Spleen (tissue), 7 donors: Measurements from ENCODE around the gene HS6ST2.

Experiments
- CTCF ChIP-seq, 11 experiments: fragments of 200-600 bp in 7 of 11; fragments of 450-650 bp in 4 of 11; sonication (generic) in 4 of 11; IDR thresholded peaks in 8 of 11; conservative IDR thresholded peaks in 3 of 11; 1 replicate in 7 of 11; 2 replicates in 4 of 11; pipeline versions ENCODE4 v1.4.0 to v1.8.0; 2016 to 2021; ENCODE audit warnings: antibody characterized with exemption in 11 of 11, inconsistent platforms in 4 of 11, mild to moderate bottlenecking in 1 of 11
- POLR2A ChIP-seq, 3 donors: fragments of 450-650 bp; IDR thresholded peaks; one replicate each; pipeline ENCODE4 v1.5.1; 2017; ENCODE audit warnings: antibody characterized with exemption in 3 of 3, mild to moderate bottlenecking in 1 of 3
- donor health status: DM: no; HTN: no; CAD: no; lungs with moderate emphysema.
- donor health status: DM: no; HTN: no; CAD: no.
- donor health status: DM: no; HTN: no; CAD: no.

DNA sequence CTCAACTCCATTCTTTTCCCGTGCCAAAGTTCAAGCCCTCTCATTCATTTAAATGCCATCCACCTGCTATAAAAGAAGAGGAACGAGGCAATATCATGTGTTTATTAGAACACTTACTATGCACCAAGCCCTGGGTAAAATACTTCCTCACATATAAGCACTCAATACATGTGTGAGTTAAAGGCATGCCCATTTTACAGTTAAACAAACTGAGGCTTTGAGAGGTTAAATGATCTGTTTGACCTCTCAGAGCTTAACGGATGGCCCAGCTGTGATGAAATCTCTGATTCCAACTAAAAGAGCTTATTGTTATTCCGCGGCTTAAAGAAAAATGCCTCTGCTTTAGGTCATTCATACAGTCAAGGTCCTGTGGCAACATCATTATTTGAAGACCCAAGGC, 124.3 kb downstream of the HS6ST2 start:
- no peak for TF ChIP-seq CTCF (IDR thresholded peaks at IDR 0.05 in 8 of 11, conservative IDR thresholded peaks at IDR 0.05 in 3 of 11)
- TF ChIP-seq POLR2A (IDR thresholded peaks at IDR 0.05), result no peak
